GM19452 (cell line): ENCODE measurements around the gene MRC2.

Experiments used
- ATAC-seq: cut with Tn5 transposase; IDR thresholded peaks from one replicate; pipeline ENCODE4 v1.9.1; 2021; ENCODE audit not compliant: unreplicated experiment

The MRC2 gene

GRCh38 chr17:62714016-62714777 is 86.7 kb downstream of the MRC2 start:
- no peak for ATAC-seq

DNA sequence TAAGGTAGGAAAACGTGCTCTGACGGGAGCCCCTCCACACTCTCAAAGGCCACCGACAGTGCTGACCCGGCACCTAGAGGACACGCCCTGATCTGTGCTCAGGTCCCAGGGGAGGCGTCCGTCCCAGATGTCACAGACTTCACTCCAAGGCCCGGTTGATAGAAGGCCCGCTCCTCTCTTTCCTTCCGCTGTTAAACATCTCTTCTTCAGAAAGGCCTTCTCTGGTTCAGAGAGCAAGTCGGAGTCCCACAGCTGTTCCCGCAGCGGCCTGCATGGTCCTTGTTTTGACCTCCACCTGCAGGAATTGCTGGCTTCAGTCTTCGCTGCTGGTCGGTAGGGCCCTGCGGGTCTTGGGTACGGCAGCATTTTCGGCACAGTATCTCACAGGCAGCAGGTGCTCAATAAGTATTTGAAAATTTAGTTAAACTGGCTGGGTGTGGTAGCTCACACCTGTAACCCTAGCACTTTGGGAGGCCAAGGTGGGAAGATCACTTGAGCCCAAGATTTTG is 88.5 kb downstream of the MRC2 start:
- ATAC-seq: no peak

- no peak for ATAC-seq
Observed at GRCh38 chr17:62716834-62717588, 89.5 kb downstream of the MRC2 start.

DNA sequence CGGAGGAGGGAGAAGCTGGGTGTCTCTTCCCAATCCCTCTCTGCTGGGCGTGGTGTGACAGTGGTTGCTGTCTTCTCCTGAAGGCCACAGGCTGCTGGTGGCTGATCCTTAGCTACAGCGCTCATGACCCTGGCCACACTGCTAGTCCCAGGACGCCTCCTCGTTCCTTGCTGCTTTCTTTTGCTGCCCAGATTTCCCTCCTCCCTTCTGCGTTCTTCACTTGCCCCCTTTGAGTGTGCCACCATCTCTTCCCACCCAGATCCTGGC is 90.1 kb downstream of the MRC2 start:
- no peak for ATAC-seq

- ATAC-seq: no peak
Observed at GRCh38 chr17:62717889-62718288, 90.4 kb downstream of the MRC2 start.

DNA sequence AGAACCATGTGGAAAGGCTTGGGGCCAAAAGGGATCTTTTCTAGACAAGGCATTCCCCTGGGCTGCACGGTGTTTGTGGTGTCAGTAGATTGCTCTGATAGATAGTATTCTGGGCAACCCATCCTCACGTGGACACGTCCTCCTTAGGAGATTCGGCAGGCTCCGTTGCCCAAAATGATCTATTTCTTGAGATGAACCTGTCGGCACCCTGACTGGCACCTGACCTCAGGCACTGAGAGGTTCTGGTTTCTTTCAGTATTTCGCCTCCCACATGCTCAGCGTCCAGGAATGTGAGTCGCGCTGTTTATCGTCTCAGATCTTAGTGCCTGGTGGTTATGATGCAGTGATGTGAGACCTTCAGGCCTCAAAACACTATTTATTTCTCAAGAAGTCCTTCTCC is 91.0 kb downstream of the MRC2 start:
- no peak for ATAC-seq

DNA sequence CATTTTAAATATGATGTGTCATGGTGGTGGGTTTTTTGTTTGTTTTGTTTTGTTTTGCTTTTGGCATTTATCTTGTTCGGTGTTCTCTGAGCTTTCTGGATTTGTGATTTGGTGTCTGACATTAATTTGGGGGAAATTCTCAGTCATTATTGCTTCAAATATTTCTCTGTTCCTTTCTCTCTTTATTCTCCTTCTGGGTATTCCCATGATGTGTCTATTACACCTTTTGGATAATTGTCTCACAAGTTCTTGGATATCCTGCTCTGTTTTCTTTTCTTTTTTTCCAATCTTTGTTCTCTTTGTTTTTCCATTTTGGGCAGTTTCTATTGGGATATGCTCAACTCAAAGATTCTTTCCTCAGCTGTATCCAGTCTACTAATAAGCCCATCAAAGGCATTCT is 92.1 kb downstream of the MRC2 start:
- ATAC-seq: no peak

- no peak for ATAC-seq
Observed at GRCh38 chr17:62720126-62720850, 92.8 kb downstream of the MRC2 start.

DNA sequence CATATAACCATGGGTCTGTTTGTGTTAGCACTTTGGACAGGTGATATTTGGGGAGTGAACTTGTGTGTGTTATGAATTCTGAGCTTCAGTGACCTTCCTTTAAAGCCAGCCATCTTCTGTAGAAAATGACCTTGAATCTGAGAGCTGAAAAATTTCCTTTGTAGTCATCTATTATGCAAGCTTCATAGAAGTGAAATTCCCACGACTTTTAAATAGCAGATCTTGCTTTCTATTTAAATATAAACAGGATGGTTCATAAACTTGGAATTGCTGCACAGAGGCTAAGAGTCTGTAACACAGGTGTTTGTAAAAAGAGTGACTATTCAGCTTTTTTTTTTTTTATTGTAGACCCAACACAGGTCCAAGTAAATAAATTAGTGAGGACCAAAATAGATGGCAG is 95.2 kb downstream of the MRC2 start:
- no peak for ATAC-seq

GRCh38 chr17:62723842-62724241 is 96.4 kb downstream of the MRC2 start:
- no peak for ATAC-seq

DNA sequence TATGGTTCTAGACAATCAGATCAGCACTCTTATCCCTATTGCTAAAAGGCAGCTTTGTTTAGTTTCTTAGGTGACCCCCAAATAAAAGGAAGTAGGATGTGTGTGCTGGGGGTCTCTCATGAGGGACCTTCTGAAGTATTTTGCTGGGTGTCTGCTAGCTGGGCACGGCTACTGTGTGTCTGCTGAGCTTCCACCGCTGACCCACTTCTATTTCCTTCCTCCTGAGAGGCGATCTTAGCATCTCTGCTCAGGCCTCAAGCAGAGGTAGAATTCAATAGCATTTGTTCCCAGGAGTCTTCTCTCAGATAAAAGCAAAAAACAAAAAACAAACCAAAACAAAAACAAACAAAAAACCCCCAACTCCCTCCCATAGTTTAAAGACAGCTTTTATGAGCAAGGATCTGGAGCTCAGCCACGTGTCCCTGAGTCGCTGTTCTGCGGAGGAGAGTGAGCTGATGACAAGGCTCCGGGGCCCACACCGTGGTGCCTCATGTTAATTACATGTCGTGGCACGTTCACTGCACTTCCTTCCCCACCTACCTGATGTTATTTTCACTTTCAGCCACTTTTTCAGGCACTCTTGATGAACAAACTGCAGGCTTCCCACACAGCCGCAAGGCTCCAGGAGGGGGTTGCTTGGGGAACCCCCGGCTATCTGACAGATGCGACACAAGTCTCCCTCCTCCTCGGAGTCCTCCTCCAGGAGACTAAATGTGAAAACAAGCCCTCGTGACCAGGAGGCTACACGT is 97.1 kb downstream of the MRC2 start:
- ATAC-seq: peak; percentile 92

DNA sequence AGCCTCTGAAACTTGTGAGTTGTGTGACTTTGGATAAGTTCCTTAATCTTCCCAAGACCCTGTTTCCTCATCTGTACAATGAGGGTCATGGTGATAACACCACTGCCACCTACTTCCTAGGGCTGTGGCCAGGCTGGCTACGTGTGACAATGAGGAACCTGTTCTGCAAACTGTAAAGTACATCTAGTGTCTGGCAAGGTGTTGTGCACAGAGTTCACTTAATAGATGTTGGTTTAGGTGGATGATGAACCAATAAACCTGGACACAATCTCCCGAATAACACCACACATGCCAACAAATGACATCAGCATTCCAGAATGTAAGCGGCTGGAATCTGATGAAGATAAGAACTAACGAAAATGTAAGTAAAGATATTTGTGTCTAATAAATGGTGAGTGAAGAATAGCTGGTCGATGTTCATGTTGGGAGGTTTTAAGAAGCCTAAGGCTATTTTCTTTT is 98.3 kb downstream of the MRC2 start:
- ATAC-seq: no peak

DNA sequence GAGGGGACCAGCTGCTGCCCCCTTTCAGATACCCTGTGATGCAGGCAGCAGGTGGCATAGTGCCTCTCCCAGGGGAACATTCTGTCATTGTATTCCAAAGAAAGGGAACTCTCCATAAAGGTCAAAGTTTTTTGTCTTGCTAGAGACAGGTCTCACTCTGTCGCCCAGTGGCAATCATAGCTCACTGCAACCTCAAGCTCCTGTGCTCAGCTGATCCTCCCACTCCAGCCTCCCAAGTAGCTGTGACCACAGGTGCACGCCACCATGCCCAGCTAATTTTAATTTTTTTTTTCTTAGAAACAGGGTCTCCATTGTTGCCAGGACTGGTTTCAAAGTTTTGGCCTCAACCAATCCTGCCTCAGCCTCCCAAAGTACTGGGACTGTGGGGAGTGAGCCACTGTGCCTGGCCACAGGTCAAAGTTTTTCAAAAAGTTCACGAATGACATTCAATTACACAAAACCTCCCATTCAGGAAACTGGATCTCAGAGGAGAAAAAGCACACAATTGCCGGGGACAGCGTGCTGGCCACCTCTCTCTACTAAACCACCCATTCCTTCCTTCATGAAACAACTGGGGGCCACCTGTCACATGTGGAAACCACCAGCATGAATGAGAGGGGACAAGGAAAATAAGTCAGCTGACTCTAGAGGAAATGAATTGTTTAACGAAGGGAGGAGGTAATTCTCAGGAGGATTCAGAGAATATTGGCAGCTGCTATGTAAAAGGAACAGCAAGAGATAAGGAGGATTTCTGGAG is 100.6 kb downstream of the MRC2 start:
- ATAC-seq: no peak

- no peak for ATAC-seq
Observed at GRCh38 chr17:62732125-62732524, 104.7 kb downstream of the MRC2 start.

GRCh38 chr17:62735044-62735651 is 107.7 kb downstream of the MRC2 start:
- no peak for ATAC-seq

GRCh38 chr17:62737513-62737912 is 110.0 kb downstream of the MRC2 start:
- no peak for ATAC-seq

DNA sequence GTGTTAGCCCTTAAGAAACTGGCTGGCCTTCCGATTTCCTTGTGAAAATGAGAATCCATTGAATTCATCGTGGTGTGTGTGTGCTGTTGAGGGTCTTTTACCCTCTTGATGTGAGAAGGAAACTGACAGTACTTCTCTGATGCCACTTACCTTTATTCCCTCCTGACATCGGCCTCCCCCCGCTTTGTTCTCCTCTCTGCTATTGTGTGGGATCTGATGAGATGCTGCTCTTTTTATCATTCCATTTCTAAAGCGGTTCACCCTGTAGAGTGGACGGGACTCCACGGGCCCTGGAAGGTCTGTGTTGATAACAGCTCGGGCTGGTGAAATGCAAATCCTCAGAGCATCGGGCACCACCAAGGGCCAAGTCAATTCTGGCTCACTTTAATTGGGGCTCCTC is 110.8 kb downstream of the MRC2 start:
- no peak for ATAC-seq

DNA sequence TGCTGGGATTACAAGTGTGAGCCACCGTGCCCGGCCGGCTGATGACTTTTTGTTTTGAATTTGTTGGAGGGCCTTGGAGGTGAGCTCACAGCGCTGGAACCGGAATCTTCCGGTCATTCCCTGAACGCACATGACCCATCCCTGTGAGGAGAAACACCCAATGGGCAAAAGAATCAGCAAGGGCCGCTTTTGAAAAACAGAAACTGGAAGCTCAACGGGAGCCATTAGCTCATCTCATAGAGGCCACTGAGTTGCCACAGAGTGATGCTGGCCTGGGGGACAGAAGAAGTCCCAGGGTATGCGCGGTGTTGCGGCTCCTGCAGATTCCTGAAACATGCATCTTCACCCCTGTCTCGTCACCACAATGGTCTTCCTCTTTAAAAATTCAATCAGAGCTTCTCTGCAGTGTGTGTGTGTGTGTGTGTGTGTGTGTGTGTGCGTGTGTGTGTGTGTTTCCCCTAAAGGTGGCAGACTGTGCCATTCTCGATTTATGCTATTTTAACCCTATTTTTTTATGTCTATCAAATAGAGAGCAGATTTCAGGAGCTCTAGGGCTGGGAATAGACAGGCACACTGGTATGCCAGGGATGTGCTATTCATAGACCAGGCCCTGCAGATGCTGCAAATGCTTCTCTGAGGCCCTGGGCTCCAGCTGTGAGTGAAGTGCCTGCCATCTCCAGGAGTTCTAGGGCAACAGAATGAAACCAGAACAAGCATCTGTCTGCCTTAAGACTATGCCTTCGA is 112.3 kb downstream of the MRC2 start:
- ATAC-seq: no peak

- ATAC-seq: peak; percentile 64
Observed at GRCh38 chr17:62741290-62741689, 113.8 kb downstream of the MRC2 start.
